HTR-8/SVneo (cell line): ENCODE data around the gene LMAN2.
"Not testable (repeated sequence)": the region's sequence is repeated elsewhere in the genome, so short reads cannot be mapped to it uniquely, and the experiment has no call there.

Source experiments
- DNase-seq: peaks from one replicate; pipeline ENCODE4 v3.0.0; 2011; ENCODE audit warnings: low spot score, mixed read lengths; ENCODE audit not compliant: insufficient read length
- FAIRE-seq: peaks from 2 replicates; lab custom pipeline; 2011; peaks lifted over from hg19 to GRCh38; lab: Jason Lieb, UNC

LMAN2 gene

DNA sequence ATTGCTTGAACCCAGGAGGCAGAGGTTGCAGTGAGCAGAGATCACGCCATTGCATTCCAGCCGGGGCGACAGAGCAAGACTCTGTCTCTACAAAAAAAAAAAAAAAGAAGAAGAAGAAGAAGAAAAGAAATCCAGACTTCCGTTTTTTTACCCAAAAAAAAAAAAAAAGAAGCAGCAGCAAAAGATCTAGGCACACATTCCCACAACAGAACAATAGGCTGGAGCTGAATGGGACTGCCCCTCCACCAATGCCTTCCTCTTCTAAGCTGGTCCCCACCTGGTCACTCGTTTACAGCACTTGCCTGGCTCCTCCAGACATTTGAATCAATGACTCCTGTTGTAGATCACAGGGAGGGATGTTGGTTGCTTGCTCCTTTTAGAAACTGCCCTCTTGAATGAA is 1.6 kb upstream of the LMAN2 start:
- DNase-seq: no peak
- no peak for FAIRE-seq

- no peak for FAIRE-seq
Observed at GRCh38 chr5:177350776-177351391, 584 bp downstream of the LMAN2 start.

GRCh38 chr5:177349762-177350161 is 1.7 kb downstream of the LMAN2 start:
- DNase-seq (no peak), FAIRE-seq (no peak)

More at GRCh38 chr5:177350776-177351391, 584 bp downstream of the LMAN2 start:
- no peak for DNase-seq

- FAIRE-seq (no peak), DNase-seq (no peak)
Observed at GRCh38 chr5:177349362-177349647, 2.2 kb downstream of the LMAN2 start.

DNA sequence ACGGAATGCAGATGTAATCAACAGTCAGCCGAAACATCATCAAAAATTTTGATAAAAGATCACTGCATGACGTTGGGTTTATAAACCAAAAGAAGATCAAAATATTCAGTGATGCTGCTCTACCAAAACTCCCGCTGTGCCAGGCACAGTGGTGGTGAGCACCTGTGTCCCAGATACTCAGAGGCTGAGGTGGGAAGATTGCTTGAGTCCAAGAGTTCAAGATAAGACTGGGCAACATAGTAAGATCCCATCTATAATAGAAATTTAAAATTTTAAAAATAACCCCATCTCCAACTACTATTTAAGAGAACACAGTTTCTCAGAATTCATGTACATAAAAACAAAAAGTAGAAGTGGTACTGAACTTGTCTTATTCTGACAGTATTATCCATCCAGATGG is 3.8 kb downstream of the LMAN2 start:
- DNase-seq (no peak), FAIRE-seq (no peak)

GRCh38 chr5:177346820-177347219 is 4.6 kb downstream of the LMAN2 start:
- no peak for DNase-seq
- FAIRE-seq: no peak

- DNase-seq: no peak
Observed at GRCh38 chr5:177344891-177345290, 6.6 kb downstream of the LMAN2 start.

DNA sequence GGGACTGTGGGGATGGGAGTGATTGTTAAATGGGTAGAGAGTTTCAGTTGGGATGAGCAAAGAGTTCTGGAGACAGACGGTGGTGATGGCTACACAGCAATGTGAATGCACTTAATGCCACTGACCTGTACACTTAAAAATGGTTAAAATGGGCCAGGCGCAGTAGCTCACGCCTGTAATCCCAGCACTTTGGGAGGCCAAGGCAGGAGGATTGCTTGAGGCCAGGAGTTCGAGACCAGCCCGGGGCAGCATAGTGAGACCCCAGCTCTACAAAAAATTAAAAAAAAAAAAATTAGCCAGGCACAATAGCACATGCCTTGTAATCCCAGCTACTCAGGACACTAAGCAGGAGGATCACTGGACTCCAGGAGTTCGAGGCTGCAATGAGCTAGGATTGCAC is 7.7 kb downstream of the LMAN2 start:
- DNase-seq (no peak), FAIRE-seq (no peak)

More at GRCh38 chr5:177344891-177345290, 6.6 kb downstream of the LMAN2 start:
- no peak for FAIRE-seq

DNA sequence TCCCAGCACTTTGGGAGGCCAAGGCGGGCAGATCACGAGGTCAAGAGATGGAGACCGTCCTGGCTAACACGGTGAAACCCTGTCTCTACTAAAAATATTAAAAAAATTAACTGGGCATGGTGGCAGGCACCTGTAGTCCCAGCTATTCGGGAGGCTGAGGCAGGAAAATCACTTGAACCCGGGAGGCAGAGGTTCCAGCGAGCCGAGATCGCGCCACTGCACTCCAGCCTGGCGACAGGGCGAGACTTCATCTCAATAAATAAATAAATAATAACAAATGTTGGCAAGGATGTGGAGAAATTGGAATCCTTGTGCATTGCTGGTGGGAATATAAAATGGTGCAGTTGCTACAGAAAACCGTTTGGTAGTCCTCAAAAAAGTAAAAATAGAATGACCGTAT is 8.5 kb downstream of the LMAN2 start:
- not testable (repeated sequence) for DNase-seq, FAIRE-seq

- DNase-seq: no peak
- no peak for FAIRE-seq
Observed at GRCh38 chr5:177339107-177339638, 12.3 kb downstream of the LMAN2 start.

GRCh38 chr5:177338251-177339106 is 13.0 kb downstream of the LMAN2 start:
- no peak for DNase-seq
- FAIRE-seq: no peak

DNA sequence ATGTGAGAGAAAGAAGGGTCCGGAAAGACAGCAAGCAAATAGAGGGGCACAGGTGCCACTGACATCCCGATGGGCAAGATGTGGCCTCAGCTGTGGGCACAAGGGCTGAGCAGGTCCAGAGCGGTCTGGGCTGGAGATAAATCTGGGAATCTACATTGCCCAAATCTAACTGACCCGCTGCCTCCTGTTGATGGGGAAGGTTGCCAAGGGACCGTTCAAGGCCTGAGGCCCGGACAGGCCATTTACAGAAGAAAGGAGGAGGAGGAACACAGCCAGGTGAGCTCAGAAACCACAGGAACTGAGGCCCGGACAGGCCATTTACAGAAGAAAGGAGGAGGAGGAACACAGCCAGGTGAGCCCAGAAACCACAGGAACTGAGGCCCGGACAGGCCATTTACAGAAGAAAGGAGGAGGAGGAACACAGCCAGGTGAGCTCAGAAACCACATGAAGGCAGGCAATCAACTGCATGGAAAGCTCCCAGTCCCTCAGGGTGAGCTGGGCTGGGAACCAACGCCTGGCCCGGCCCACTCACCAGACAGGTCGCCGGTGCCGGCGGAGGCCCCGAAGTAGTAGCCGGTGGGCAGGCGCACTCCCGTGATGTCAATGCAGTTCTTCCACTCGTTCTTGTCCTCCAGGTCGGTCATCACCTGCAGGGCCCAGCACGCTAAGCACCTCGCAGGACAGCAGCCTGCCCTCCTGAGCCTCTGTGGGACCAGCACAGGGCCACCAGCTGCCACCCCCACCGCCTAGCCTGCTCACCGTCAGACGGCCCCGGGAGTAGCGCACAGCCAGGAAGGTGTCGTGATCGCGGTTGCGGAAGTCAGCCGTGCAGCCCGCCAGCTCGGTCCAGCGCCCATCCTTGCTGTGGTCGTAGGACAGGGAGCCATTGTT is 14.6 kb downstream of the LMAN2 start:
- DNase-seq: no peak
- FAIRE-seq: no peak

- FAIRE-seq (no peak), DNase-seq (no peak)
Observed at GRCh38 chr5:177336112-177336511, 15.4 kb downstream of the LMAN2 start.

DNA sequence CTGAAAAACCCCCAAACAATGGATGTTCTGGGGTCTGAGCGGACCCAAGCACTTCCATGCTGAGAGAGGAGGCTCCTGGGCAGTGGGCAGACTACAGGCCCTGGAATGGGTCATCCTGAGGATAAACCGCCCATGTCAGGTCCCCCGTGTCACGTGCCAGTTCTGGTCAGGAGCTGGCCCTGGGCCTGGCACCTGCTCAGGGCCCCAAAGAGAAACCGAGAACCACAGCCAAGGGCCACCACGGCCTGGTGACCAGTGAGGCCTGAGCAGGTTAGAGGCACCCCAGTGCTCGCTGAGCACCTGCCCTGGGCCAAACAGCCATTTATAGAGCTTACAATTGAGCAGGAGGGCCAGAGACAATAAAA is 15.8 kb downstream of the LMAN2 start:
- DNase-seq (no peak), FAIRE-seq (no peak)

GRCh38 chr5:177334781-177335700 is 16.4 kb downstream of the LMAN2 start:
- no peak for DNase-seq
- FAIRE-seq: no peak

- FAIRE-seq (no peak), DNase-seq (no peak)
Observed at GRCh38 chr5:177334155-177334551, 17.3 kb downstream of the LMAN2 start.

GRCh38 chr5:177333420-177334154 is 17.9 kb downstream of the LMAN2 start:
- DNase-seq (no peak), FAIRE-seq (no peak)

- FAIRE-seq (no peak), DNase-seq (no peak)
Observed at GRCh38 chr5:177332896-177333260, 18.6 kb downstream of the LMAN2 start.
